ENCODE results near the gene UMODL1. TPM values are rescaled to one million over a fixed set of nuclear protein-coding genes. Genes with fewer than 3 reads are reported as not detected.

The UMODL1 gene
- total and polyA plus RNA-seq, 8 donors: 0.02 to 0.06 TPM; not detected in 6

DNA sequence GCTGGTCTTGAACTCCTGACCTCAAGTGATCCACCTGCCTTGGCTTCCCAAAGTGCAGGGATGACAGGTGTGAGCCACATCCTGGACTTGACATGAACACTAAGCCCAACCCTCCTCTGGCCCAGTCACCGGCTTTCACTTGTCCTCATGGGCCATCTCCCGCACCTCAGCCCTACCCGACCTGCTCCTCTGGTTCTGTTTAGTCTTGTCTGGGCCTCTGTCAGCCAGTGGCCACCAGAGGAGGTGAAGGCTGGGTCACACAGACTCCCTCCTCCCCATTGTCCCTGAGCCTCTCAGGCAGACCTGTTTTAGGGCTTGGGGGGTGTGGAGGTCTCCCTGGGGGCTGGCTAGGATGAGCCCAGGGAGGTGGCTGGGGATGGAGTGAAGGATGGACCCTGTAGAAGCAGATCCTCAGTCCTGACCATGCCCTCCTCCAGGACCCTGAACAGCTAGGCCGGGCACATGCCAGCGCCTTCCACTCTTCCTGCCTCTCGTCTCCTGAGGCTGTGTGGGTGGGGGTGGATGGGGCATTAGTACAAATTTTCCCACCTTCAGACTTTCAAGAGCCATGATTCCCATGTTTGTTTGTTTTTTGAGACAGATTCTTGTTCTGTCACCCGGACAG is 26.1 kb upstream of the UMODL1 start:
- DNase-seq: no peak
- TF ChIP-seq, protein P1, sequence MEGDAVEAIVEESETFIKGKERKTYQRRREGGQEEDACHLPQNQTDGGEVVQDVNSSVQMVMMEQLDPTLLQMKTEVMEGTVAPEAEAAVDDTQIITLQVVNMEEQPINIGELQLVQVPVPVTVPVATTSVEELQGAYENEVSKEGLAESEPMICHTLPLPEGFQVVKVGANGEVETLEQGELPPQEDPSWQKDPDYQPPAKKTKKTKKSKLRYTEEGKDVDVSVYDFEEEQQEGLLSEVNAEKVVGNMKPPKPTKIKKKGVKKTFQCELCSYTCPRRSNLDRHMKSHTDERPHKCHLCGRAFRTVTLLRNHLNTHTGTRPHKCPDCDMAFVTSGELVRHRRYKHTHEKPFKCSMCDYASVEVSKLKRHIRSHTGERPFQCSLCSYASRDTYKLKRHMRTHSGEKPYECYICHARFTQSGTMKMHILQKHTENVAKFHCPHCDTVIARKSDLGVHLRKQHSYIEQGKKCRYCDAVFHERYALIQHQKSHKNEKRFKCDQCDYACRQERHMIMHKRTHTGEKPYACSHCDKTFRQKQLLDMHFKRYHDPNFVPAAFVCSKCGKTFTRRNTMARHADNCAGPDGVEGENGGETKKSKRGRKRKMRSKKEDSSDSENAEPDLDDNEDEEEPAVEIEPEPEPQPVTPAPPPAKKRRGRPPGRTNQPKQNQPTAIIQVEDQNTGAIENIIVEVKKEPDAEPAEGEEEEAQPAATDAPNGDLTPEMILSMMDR (IDR thresholded peaks at IDR 0.05): no peak
- 92 to 93% methylated on average over 7 of the region's 7 CpGs for WGBS, 2 donors
- intact Hi-C loops (cut with DNase I): no loop called here
- no peak for FAIRE-seq
- H3K9me3 ChIP-seq: no peaks in the 10 kb centered on the region
- no peaks in the 10 kb centered on the region for H3K27me3 ChIP-seq
- ATAC-seq: no peak
- peaks cover 0 to 9% (median 2%) of the 10 kb centered on the region in 3 donors for H3K4me1 ChIP-seq
- no peaks in the 10 kb centered on the region for H3K36me3 ChIP-seq
- H3K27ac ChIP-seq: no peak overlapping the region
- H3K4me3 ChIP-seq: no peak overlapping the region

DNA sequence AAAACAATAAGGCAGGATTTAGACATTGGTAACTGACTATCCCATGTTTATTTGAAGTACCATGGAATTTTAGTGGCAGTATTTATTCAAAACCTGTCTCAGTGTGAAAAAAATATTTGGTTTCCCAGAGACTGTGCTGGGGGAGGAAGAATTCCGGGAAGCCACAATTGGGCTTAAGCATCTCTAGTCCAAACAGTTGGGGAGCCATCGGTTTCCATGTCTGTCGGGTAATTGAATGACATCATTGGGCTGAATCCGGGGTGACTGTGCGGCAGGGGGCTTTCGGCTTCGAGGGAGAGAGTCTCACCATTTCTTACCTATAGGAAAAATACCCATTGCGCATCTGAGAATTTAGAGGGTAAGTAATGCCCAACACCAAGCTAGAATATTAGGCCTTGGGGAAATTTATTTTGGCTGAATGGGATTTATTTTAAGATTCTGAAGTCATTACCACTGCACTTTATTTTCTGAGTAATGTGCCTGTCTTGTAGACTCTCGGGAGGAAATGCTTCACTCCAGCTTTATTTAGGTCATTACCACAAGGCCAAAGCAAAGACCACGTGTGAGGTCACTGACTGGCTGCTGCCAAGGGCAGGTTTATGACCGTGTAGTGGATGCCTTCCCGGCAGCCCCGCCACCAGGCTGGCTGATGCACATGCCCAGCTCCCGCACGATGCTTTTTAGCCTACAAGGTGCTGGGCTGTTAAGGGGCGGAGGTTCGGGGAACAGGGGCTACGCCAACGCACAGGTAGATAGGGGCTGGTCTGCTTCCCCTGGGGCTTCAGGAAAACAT is 23.1 kb upstream of the UMODL1 start:
- H3K9me3 ChIP-seq: no peaks in the 10 kb centered on the region
- 72 to 73% methylated on average over 19 of the region's 19 CpGs for WGBS, 2 donors
- peaks cover 0 to 5% (median 0%) of the 10 kb centered on the region in 3 donors for H3K4me1 ChIP-seq
- ATAC-seq (peak; percentile 67 to 87 (median 83)), DNase-seq (peak in 4 of 6 donors; percentile 28 to 60 (median 54)), FAIRE-seq (no peak)
- H3K4me3 ChIP-seq: no peak overlapping the region
- TF ChIP-seq, protein P1 (IDR thresholded peaks at IDR 0.05): no peak
- H3K27ac ChIP-seq: peak overlapping the region in 1 of 4 donors; percentile 50
- no peaks in the 10 kb centered on the region for H3K27me3 ChIP-seq
- intact Hi-C loops (cut with DNase I): no loop called here
- no peaks in the 10 kb centered on the region for H3K36me3 ChIP-seq

DNA sequence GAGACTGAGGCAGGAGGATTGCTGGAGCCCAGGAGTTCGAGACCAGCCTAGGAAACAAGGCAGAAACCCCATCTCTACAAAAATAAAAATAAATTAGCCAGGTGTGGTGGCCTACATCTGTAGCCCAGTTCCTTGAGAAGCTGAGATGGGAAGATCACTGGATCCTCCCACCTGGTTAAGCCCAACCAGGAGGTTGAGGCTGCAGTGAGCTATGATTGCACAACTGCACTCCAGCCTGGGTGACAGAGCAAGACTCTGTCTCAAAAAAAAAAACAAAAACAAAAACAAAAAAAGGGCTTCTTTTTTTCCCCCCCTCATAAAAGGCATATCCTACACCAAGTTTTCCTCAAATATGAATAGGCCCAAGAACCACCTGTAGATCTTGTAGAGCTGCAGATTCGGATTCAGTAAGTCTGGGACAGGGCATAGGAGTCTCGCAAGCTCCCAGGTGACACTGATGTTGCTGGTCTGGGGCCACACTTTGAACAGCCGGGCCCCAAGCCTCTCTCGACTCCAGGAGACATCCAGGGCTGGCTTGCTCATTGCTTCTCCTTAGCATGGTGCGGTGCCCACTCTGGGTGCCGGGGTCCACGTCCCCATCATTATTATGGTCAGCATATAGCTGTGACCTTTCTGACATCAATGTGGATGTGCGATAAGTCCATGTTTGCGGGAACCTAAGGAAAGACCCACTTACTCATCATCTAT is 22.1 kb upstream of the UMODL1 start:
- Histone ChIP-seq H3K4me3 (no peak overlapping the region), H3K27me3 (no peaks in the 10 kb centered on the region), H3K4me1 (peaks cover 0 to 5% (median 0%) of the 10 kb centered on the region in 3 donors), H3K9me3 (no peaks in the 10 kb centered on the region), H3K27ac (no peak overlapping the region), H3K36me3 (no peaks in the 10 kb centered on the region)
- TF ChIP-seq, protein P1 (IDR thresholded peaks at IDR 0.05): no peak
- peak in 1 of 6 donors; percentile 38 for DNase-seq
- intact Hi-C loops (cut with DNase I): no loop called here
- no peak for ATAC-seq
- FAIRE-seq: no peak
- whole genome bisulfite sequencing, 2 donors: 93 to 96% methylated on average over 10 of the region's 10 CpGs

DNA sequence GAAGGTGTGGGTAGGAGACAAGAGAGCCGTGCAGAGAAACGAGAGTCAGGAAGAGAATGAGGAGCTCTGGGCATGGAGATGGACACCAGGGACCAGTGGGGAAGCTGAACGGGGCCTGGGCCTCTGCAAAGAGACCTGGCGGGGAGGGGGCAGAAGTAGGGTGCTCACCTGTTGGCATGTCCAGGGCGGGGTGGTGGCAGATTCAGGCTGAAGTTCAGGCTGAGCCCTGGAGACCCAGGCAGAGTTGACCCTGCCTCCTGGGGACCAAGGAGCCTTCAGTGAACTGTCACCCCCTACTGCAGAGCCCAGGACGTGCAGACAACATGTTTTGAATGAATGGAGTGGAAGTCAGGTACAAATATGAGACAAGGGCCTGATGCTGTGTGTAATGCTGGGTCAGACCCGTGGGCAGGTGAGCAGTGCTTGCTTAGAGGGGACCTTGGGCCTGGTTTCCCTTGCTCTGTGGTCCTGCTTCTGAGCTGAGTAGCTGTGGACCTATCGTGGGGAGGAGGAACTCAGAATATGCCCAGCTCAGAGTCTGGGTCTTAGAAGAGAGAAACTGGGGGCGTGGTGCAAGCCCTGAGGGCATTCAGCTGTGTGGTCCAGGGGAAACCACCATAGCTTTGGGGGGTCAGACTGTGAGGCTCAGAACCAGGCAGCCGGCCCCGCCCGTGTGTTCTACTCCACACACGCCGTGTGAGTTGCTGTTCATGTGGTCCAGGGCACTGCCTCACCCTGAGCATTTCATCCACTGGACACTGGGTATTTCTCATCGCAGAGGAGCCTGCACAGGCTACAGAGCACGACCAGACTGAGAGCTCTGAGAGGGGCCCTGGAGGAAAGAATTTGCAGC is 21.3 kb upstream of the UMODL1 start:
- TF ChIP-seq, protein P1 (IDR thresholded peaks at IDR 0.05): no peak
- no peak overlapping the region for H3K27ac ChIP-seq
- H3K4me3 ChIP-seq: no peak overlapping the region
- DNase-seq (peak in 1 of 6 donors; percentile 35), FAIRE-seq (no peak), ATAC-seq (no peak)
- H3K4me1 ChIP-seq: peaks cover 0 to 5% (median 0%) of the 10 kb centered on the region in 3 donors
- no peaks in the 10 kb centered on the region for H3K36me3 ChIP-seq
- 83 to 86% methylated on average over 16 of the region's 16 CpGs for WGBS, 2 donors
- no peaks in the 10 kb centered on the region for H3K9me3 ChIP-seq
- intact Hi-C loops (cut with DNase I): no loop called here
- no peaks in the 10 kb centered on the region for H3K27me3 ChIP-seq

Measured in pancreas (tissue), 10 donors.